Amniotic epithelial cell (primary cell): ENCODE measurements around the gene TMEM45A.
"Not testable (repeated sequence)": the region's sequence is repeated elsewhere in the genome, so short reads cannot be mapped to it uniquely, and the experiment has no call there.

Source experiments
- DNase-seq: peaks from one replicate; pipeline ENCODE4 v3.0.0-alpha.2; 2010; ENCODE audit warnings: low read depth

TMEM45A gene, protein sequence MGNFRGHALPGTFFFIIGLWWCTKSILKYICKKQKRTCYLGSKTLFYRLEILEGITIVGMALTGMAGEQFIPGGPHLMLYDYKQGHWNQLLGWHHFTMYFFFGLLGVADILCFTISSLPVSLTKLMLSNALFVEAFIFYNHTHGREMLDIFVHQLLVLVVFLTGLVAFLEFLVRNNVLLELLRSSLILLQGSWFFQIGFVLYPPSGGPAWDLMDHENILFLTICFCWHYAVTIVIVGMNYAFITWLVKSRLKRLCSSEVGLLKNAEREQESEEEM

DNA sequence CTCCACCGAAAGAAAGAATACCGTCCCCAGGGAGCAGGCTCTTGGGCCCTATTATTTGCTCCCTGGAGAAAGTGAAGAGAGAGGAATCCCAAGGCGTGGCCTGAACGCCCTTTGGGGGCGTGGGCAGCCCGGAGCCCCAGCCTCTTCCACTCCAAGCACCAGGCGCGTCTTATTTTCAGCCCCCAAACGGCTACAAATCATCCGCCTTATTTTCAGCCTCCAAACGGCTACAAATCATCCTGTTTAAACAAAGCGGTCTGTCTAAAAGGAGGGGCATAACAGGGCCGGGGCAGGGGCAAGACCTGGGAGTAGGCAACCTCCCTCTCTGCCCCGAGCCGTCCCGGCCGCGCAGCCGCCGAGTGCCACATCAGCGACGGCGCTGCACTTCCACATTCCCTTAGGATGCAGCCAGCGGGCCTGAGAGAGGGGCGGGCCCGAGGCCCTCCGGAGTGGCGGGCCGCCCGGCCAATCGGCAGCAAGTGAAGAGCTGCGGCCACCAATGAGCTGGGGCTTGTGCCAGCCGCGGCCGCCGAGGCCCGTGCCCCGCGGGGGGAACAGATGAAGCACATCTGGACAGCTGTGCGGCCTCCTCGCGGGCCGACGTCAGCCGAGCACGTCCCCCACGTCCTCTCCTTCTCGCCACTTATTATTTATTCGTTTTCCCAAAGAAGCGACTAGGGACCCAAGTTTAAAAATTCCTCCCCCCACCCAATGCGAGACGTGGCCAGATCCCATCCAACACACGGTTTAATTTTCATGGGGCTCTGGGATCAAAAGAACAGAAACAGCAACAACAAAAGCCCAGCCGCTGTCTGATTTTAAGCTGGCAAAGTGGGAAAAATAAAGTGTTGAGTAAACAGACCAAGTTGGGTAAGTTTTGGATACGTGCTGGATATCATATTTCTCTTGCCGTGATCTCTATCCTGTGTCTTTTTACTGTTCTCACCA, at the start of gene TMEM45A:
Gene TMEM45A (plus strand): TSS at position 561 of the 948 bp plus-strand sequence. CDS start 62,593 bp downstream, outside the sequence.
- peak; percentile 92 for DNase-seq

DNA sequence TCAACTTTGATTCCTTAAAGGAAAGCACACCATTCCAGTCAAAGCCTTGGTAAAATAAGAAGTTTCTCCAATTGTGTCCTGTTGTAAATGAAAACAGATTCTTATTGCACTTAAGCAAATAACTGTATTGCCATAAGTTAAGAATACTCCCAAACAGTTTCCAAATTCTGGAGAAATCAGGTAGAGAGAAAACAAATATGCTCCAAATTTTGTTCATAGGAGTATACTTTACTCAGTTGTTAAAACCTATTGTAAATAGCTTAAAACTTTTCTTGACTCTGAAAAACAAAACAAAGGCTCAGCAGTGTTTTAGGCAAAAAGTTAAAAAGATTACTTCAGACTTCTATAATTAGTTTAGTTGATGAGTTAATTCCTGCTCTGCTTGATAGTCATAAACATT, 48.7 kb upstream of the TMEM45A start:
- DNase-seq: no peak

DNA sequence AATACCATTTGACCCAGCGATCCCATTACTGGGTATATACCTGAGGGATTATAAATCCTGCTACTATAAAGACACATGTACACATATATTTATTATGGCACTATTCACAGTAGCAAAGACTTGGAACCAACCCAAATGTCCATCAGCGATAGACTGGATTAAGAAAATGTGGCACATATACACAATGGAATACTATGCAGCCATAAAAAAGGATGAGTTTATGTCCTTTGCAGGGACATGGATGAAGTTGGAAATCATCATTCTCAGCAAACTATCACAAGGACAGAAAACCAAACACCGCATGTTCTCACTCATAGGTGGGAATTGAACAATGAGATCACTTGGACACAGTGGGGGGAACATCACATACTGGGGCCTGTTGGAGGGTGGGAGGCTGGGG, 45.4 kb upstream of the TMEM45A start:
- not testable (repeated sequence) for DNase-seq

DNA sequence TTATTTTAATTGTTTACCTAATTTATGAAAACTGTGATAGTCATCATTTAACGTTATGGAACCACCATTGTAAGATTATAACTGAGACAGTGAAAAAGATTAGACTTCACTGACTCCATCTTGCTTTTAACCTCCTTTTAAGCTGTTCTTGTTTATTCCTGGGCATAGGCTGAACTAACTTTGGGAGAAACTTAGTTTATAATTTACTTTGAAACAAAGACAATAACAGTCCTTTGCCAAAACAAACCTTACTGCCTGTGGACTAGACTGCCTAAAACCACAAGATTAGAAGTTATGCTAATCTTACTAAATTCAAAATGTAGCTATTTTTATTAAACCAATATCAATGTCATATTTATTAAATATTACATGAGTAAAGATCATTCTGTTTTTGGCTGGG, 44.3 kb upstream of the TMEM45A start:
- DNase-seq: no peak

DNA sequence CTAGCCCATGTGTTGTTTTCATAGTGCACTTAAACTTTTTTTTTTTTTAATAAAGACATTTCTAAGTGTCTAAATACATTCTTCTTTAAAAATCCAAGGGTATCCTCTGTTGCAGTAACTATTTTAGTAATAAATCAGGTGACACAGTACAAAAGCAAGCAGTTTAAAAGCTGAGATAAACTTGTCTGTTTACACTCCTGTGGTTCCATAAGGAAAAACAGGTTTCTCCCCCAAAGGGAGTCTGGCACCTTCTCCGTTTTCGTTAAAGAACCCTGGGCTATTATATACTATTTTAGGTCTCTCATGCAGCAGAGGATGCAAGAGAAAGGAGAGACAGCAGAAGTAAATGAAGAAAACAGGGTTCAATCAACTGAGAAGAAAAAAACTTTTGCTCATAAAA, 43.2 kb upstream of the TMEM45A start:
- DNase-seq: peak; percentile 18

DNA sequence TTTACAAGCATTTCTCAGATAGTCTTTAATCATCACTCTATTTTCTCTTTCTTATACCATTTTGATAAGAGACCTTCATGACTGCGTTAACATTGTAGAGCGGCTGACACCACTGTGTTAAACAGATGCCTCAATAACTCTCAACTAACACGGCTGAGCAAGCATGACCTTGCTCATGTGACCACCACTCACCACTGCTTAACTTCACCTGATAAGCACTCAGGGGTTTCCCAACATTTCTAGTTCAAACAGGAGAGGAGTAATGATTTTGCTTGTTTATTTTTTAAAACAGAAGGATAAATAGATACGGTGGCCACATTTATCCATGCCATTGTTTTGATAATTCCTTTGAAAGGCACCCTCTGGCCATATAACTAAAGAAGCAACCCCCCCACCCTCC, 37.7 kb upstream of the TMEM45A start:
- DNase-seq: peak; percentile 64

DNA sequence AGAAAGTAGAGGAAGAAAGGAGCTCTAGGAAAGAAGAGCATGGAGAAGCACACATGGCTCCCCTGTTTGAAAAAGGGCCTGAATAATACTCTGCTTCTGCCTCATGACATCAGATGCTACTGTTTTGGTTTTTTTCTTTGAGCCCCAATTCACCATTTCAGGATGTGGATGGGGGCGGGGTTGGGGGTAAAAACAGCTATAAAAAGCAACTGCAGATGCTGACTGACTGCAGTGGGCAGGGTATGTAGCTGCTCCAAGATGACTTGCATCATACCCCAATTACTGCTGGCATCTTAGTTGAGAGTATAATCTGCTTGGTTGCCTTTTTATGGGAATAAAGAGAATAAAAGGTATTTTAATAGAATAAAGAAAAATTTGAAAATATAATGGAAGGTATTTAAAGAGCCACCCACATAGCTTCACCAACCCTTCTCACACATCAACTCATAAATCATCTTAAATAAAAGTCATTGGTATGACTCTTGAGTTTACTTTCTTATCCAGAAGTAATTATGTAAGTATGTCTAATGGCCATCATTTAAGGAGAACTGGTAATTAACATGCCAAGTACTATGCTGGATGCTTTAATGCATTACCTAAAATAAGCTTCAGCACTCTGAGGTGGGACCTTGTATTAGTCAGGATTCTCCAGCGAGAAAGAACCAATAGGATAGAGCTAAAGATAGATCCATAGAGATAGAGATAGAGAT, 36.4 kb upstream of the TMEM45A start:
- DNase-seq: no peak

DNA sequence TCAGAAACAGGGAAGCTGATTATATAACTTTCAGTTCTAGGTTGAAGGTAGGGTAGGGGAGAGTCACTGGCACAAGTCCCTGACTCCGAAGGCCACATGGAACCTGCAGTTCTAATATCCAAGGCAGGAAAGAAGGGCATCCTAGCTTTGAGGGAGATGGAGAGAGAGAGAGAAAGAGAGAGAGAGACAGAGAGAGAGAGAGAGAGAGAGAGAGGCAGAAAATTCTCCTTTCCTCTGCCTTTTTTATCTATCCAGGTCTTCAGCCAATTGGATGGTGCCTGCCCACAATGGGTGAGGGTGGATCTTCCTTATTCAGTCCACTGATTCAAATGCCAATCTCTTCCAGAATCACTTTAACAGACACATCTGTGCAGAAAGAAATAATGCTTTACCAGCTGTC, 35.7 kb upstream of the TMEM45A start:
- no peak for DNase-seq

DNA sequence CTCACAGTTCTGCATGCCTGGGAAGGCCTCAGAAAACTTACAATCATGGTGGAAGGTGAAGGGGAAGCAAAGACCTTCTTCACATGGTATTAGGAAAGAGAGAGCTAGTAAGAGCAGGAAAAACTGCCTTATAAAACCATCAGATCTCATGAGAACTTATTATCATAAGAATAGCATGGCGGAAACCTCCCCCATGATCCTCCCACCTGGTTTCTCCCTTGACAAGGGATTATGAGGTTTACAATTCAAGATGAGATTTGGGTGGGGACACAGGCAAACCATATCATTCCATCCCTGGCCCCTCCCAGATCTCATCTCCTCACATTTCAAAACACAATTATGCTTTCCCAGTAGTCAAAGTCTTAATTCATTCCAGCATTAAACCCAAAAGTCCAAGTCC, 34.6 kb upstream of the TMEM45A start:
- no peak for DNase-seq

DNA sequence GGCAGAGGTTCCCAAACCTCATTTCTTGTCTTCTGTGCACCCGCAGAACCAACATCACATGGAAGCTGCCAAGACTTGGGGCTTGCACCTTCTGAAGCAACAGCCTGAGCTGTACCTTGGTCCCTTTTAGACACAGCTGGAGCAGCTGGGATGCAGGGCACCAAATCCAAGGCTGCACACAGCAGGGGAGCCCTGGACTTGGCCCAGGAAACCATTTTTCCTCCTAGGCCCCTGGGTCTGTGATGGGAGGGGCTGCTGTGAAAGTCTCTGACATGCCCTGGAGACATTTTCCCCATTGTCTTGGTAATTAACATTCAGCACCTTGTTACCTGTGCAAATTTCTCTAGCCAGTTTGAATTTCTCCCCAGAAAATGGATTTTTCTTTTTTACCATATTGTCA, 33.6 kb upstream of the TMEM45A start:
- DNase-seq: no peak

DNA sequence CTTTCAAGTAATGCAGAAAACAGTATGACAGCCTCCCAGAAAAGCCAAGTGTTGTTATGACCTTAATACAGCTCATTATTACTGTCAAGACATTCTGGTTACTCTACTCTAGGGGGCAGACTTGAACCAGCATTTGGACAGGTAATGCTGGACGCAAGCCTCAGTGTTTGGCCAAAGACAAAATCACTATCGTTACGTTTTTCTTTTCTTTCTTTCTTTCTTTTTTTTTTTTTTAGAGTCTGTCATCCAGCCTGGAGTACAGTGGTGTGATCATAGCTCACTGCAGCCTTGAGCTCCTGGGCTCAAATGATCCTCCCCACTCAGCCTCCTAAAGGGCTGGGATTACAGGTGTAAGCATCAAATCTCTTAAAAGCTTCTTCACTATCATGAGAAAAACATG, 29.4 kb upstream of the TMEM45A start:
- peak; percentile 70 for DNase-seq

DNA sequence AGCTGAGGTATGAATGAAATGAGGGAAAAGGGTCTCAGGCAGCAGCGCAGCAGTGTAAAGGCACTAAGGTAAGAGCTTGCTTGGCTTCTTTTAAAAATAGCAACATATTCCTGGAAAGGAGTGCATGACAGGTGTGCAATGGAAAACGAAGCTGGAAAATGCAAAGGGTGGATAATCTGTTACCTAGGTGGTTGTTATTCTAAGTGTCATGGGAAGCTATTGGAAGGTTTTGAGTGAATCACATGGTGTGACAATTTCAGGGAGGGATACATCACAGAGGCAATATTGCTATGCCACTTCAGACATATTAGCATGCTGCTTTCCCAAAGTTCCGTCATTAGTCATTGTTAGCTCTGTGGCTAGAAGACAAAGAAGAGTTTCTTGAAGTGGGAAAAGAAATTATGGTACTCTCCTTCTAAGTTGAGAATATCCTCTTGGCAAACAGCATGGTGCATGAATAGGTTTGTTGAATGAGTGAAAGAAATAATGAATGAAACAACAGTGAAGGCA, 28.7 kb upstream of the TMEM45A start:
- no peak for DNase-seq

DNA sequence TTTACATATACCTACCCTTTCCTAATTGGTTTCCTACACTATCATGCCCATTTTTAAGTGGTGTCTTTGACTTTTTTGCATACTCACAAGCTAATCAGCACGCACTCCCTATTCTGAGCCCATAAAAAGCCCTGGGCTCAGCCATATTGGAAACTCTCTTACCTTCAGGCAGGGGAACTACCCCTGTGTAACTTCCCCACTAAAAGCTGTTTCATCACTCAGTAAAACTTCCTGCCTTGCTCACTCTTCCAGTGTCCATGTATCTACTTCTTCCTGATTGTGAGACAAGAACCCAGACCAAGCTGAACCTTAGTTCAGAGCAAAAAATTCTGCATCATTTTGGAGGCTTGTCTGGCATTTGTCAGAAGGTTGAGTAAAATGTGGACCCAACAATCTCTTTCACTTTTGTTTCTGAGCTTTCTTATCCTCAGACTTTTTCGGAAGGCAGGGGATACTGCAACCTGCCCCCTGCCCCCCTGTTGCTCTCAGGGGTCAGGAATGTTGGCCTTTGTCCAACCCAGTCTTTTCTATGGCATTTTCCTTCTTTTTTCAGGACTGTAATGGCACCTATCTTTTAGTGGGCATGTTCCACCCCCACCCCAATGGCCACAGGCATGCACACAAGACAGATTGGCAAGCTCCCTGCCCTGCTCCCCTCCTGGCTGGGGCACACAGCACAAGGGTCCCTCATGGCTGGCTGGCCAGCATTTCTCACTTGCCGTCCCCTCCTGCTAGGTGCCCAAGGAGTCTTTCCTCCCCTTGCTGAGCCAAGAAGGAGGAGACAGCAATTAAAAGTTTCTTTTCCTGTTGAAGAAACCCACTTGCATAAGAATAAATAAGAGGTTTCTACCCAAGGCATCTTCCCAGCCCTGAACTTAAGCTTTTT, 26.3 kb upstream of the TMEM45A start:
- no peak for DNase-seq

DNA sequence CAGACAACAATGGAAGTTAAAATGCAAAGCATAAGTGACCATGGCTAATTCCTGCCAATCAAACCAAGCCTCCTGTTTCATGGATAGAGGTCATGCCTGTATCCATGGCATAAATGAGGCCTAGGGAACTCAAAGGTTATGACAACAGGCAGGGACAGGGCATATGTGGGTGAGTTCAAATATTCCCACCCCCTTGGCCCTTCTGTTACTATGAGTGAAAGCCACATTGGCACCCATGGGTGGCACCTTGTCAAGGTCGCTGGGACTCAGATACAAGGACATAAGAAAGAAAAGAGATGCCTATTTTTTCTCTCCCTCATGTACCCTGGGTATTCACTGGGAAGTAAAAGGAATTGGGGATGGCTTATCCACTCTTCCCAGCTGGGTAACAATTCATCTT, 25.3 kb upstream of the TMEM45A start:
- no peak for DNase-seq

DNA sequence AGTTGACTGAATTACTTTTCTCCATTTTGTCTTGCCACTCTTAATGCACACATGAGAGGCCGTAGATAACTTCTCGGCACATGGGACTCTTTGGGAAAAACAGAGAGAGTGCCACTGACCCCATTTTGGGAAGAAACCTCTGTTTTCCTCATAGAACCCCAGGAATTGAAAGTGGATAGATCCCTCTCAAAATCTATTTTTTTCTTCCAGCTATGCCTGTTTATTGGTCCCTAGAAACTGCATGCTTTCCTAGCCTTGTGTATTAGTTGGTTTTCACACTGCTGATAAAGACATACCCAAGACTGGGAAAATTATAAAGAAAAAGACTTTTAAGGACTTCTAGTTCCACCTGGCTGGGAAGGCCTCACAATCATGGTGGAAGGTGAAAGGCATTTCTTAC, 23.7 kb upstream of the TMEM45A start:
- DNase-seq: no peak

DNA sequence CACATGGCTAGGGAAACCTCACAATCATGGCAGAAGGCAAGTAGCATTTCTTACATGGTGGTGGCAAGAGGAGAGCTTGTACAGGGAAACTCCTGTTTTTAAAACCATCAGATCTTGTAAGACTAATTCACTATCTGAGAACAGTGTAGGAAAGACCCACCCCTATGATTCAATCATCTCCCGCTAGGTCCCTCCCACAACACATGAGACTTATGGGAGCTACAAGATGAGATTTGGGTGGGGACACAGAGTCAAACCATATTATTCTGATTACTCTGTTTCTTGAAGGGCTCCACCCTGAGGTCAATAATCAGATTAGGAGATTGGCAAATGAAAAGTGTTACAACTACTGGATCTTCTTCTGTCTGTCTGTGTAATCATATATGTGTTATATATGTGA, 21.5 kb upstream of the TMEM45A start:
- no peak for DNase-seq

DNA sequence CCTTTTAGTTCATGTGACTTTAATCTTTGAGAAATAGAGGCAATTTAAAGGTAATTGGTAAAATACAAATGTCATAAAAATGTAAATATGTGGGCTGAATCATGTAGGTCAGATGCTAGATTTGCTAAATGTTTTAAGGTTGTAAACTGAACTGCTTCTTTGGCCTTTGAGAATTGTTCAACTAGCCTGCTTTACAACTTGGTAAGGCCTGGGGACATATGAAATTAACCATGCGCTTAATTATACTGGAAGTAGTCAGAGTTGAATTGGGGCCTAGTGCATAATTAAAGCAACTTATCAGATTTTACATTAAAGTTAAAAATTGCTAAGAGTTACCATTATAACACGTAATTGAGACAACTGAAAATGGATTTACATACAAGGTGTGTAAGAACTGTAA, 21.0 kb upstream of the TMEM45A start:
- no peak for DNase-seq

DNA sequence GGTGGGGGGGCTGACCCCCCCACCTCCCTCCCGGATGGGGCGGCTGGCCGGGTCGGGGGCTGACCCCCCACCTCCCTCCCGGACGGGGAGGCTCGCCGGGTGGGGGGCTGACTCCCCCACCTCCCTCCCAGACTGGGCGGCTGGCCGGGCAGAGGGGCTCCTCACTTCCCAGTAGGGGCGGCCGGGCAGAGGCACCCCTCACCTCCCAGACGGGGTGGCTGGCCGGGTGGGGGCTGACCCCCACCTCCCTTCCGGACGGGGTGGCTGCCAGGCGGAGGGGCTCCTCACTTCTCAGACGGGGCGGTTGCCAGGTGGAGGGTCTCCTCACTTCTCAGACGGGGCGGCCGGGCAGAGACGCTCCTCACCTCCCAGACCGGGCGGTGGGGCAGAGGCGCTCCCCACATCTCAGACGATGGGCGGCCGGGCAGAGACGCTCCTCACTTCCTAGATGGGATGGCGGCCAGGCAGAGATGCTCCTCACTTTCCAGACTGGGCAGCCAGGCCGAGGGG, 14.5 kb upstream of the TMEM45A start:
- DNase-seq: not testable (repeated sequence)

DNA sequence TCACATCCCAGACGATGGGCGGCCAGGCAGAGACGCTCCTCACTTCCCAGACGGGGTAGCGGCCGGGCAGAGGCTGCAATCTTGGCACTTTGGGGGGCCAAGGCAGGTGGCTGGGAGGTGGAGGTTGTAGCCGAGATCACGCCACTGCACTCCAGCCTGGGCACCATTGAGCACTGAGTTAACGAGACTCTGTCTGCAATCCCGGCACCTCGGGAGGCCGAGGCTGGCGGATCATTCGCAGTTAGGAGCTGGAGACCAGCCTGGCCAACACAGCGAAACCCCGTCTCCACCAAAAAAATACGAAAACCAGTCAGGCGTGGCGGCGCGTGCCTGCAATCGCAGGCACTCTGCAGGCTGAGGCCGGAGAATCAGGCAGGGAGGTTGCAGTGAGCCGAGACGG, 13.9 kb upstream of the TMEM45A start:
- DNase-seq: not testable (repeated sequence)

DNA sequence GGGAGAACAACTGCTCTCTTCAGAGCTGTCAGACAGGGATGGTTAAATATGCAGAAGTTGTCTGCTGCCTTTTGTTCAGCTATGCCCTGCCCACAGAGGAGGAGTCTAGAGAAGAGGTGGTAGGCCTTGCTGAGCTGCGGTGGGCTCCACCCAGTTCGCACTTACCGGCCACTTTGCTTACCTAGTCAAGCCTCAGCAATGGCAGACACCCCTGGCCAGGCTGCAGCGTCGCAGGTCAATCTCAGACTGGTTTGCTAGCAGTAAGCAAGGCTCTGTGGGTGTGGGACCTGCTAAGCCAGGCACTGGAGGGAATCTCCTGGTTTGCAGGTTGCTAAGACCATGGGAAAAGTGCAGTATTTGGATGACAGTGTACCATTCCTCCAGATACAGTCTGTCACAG, 12.3 kb upstream of the TMEM45A start:
- no peak for DNase-seq

DNA sequence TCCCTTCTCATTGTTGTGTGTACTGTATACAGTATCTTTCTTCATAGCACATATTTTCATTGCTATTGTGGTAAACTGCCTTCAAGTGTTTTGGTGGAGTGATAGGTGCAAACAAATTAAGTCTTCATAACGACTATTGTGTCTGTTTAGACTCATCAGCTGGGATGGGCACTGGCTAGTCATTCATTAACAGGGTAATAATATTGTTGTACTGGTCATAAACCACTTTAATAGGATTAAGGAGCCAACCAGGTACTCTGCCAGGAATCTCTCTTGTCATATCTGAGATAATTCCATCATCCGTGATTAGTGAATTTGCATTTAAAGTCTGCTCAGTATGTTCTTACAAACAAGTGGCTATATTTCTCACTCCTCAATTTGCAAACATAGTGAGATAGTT, 10.2 kb upstream of the TMEM45A start:
- DNase-seq: no peak
